Left ventricle myocardium inferior (tissue), 1 donor: ENCODE results near the gene TRMT2A. TPM values are rescaled to one million over a fixed set of nuclear protein-coding genes. Genes with fewer than 3 reads are reported as not detected.
A peak's percentile ranks its signal among the peaks of the same experiment; 100 is the strongest.

Source experiments
- DNase-seq: peaks from one replicate; pipeline ENCODE4 v3.0.0-alpha.2; 2020
- H3K27ac ChIP-seq: fragments of 200-600 bp; replicated peaks from 2 replicates; pipeline ENCODE4 v1.8.0; 2021
- H3K27me3 ChIP-seq: fragments of 200-600 bp; 2 replicates; pipeline ENCODE4 v1.8.0; 2021; ENCODE audit warnings: low read depth
- H3K36me3 ChIP-seq: fragments of 200-600 bp; 2 replicates; pipeline ENCODE4 v1.8.0; 2021
- H3K4me1 ChIP-seq: fragments of 200-600 bp; 2 replicates; pipeline ENCODE4 v1.8.0; 2021
- H3K4me3 ChIP-seq: fragments of 200-600 bp; 2 replicates; pipeline ENCODE4 v1.8.0; 2021; ENCODE audit warnings: mild to moderate bottlenecking, moderate library complexity
- H3K9me3 ChIP-seq: fragments of 200-600 bp; replicated peaks from 2 replicates; pipeline ENCODE4 v1.8.0; 2021
- CTCF ChIP-seq: fragments of 200-600 bp; IDR thresholded peaks from 2 replicates; pipeline ENCODE4 v1.8.0; 2021; ENCODE audit warnings: antibody characterized with exemption, mild to moderate bottlenecking, borderline replicate concordance
- intact Hi-C: fragments of 100-400 bp; cut with micrococcal nuclease; formaldehyde crosslinking; loops from one replicate; pipeline ENCODE4 v1.11.0; 2022
- total RNA-seq: library from RNA; stranded (reverse); fragmentation: NEBNext Ultra II Directional; extraction: Animal tissue kit (Norgen Biotek cat#: 25700); gene quantifications from one replicate; pipeline ENCODE4 v1.2.1, GENCODE V29; 2021
- donor health status: DM: no; HTN: yes; CAD: no; lungs with severe emphysema.

TRMT2A gene
- total RNA-seq, 1 donor from 2014 or later = 27.8 TPM

DNA sequence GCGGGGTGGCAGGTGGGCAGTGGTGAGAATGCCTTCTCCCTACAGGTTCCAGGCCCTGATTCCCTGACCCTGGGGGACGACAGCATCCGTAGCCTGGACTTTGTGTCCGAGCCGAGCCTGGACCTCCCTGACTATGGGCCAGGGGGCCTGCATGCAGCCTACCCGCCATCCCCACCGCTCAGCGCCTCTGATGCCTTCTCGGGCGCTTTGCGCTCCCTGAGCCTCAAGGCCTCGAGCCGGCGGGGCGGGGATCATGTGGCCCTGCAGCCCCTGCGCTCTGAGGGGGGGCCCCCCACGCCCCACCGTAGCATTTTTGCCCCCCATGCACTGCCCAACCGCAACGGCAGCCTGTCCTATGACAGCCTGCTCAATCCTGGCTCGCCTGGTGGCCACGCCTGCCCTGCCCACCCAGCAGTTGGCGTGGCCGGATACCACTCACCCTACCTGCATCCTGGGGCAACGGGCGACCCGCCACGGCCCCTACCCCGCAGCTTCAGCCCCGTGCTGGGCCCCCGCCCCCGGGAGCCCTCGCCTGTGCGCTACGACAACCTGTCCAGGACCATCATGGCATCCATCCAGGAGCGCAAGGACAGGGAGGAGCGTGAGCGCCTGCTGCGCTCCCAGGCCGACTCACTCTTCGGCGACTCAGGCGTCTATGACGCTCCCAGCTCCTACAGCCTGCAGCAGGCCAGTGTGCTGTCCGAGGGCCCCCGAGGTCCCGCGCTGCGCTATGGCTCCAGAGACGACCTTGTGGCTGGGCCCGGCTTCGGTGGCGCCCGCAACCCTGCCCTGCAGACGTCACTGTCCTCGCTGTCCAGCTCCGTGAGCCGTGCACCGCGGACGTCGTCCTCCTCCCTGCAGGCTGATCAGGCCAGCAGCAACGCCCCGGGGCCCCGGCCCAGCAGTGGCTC is 25.9 kb upstream of the TRMT2A start:
- Histone ChIP-seq H3K4me3 (no peak overlapping the region), H3K27me3 (no peaks in the 10 kb centered on the region), H3K9me3 (no peaks in the 10 kb centered on the region), H3K4me1 (peaks cover 10% of the 10 kb centered on the region), H3K36me3 (peaks cover 42% of the 10 kb centered on the region), H3K27ac (no peak overlapping the region)
- no peak for TF ChIP-seq CTCF
- intact Hi-C loops = no loop called here
- no peak for DNase-seq

GRCh38 chr22:20141186-20142077 is 24.4 kb upstream of the TRMT2A start:
- no peak overlapping the region for H3K27ac ChIP-seq
- intact Hi-C loops = no loop called here
- H3K36me3 ChIP-seq = peaks cover 42% of the 10 kb centered on the region
- H3K4me1 ChIP-seq = peaks cover 25% of the 10 kb centered on the region
- no peak for DNase-seq
- no peak for TF ChIP-seq CTCF
- no peak overlapping the region for H3K4me3 ChIP-seq
- no peaks in the 10 kb centered on the region for H3K27me3 ChIP-seq
- no peaks in the 10 kb centered on the region for H3K9me3 ChIP-seq

GRCh38 chr22:20140521-20140964 is 23.5 kb upstream of the TRMT2A start:
- H3K36me3 ChIP-seq = peaks cover 38% of the 10 kb centered on the region

GRCh38 chr22:20140107-20140445 is 23.1 kb upstream of the TRMT2A start:
- peaks cover 34% of the 10 kb centered on the region for H3K36me3 ChIP-seq
- intact Hi-C loops = no loop called here
- no peak overlapping the region for H3K27ac ChIP-seq
- H3K4me3 ChIP-seq = no peak overlapping the region
- no peak for DNase-seq
- H3K9me3 ChIP-seq = no peaks in the 10 kb centered on the region
- no peak for TF ChIP-seq CTCF
- peaks cover 39% of the 10 kb centered on the region for H3K4me1 ChIP-seq
- no peaks in the 10 kb centered on the region for H3K27me3 ChIP-seq

More at GRCh38 chr22:20140521-20140964, 23.5 kb upstream of the TRMT2A start:
- no peaks in the 10 kb centered on the region for H3K27me3 ChIP-seq
- H3K27ac ChIP-seq = no peak overlapping the region
- DNase-seq = no peak
- intact Hi-C loops = no loop called here
- peaks cover 34% of the 10 kb centered on the region for H3K4me1 ChIP-seq
- H3K4me3 ChIP-seq = no peak overlapping the region
- no peaks in the 10 kb centered on the region for H3K9me3 ChIP-seq
- no peak for TF ChIP-seq CTCF

GRCh38 chr22:20139391-20140106 is 22.5 kb upstream of the TRMT2A start:
- peaks cover 29% of the 10 kb centered on the region for H3K36me3 ChIP-seq
- H3K9me3 ChIP-seq = no peaks in the 10 kb centered on the region
- H3K27ac ChIP-seq = peak overlapping the region; percentile 81
- H3K4me1 ChIP-seq = peaks cover 44% of the 10 kb centered on the region
- DNase-seq = no peak
- no peak overlapping the region for H3K4me3 ChIP-seq
- intact Hi-C loops = no loop called here
- no peak for TF ChIP-seq CTCF
- H3K27me3 ChIP-seq = no peaks in the 10 kb centered on the region
